WI38 (cell line): ENCODE measurements around the gene ZFHX3.
"Not testable (repeated sequence)": the region's sequence is repeated elsewhere in the genome, so short reads cannot be mapped to it uniquely, and the experiment has no call there.

ENCODE experiments used
- H3K4me3 ChIP-seq: 2 replicates; pipeline ENCODE4 v1.5.1; 2011; ENCODE audit warnings: low read depth, mild to moderate bottlenecking, control low read depth, low read length
- CTCF ChIP-seq: IDR thresholded peaks from 2 replicates; pipeline ENCODE4 v1.5.1; 2012; ENCODE audit warnings: low read depth, mild to moderate bottlenecking, control low read depth, low read length

Gene ZFHX3

GRCh38 chr16:73010150-73010676 lies 37.7 kb downstream of the ZFHX3 start:
- no peak overlapping the region for H3K4me3 ChIP-seq
- no peak for TF ChIP-seq CTCF

GRCh38 chr16:73009710-73010109 lies 38.2 kb downstream of the ZFHX3 start:
- not testable (repeated sequence) for H3K4me3 ChIP-seq

- no peak overlapping the region for H3K4me3 ChIP-seq
- no peak for TF ChIP-seq CTCF
These were observed 41.9 kb downstream of the ZFHX3 start for GRCh38 chr16:73006026-73006425.

- TF ChIP-seq CTCF: no peak
- H3K4me3 ChIP-seq: no peak overlapping the region
These were observed 45.1 kb downstream of the ZFHX3 start for GRCh38 chr16:73002866-73003265.

GRCh38 chr16:73000907-73001521 lies 46.9 kb downstream of the ZFHX3 start:
- TF ChIP-seq CTCF: no peak
- H3K4me3 ChIP-seq: no peak overlapping the region

GRCh38 chr16:73000020-73000906 lies 47.7 kb downstream of the ZFHX3 start:
- no peak overlapping the region for H3K4me3 ChIP-seq
- no peak for TF ChIP-seq CTCF

- H3K4me3 ChIP-seq: no peak overlapping the region
- TF ChIP-seq CTCF: no peak
These were observed 48.3 kb downstream of the ZFHX3 start for GRCh38 chr16:72999541-73000019.
